ENCODE data around the gene DBX2. TPM values are rescaled to one million over a fixed set of nuclear protein-coding genes. Genes with fewer than 3 reads are reported as not detected.

DBX2 gene
- 0.19 TPM in 1 of 2 replicates, not detected in the other for polyA plus RNA-seq

DNA sequence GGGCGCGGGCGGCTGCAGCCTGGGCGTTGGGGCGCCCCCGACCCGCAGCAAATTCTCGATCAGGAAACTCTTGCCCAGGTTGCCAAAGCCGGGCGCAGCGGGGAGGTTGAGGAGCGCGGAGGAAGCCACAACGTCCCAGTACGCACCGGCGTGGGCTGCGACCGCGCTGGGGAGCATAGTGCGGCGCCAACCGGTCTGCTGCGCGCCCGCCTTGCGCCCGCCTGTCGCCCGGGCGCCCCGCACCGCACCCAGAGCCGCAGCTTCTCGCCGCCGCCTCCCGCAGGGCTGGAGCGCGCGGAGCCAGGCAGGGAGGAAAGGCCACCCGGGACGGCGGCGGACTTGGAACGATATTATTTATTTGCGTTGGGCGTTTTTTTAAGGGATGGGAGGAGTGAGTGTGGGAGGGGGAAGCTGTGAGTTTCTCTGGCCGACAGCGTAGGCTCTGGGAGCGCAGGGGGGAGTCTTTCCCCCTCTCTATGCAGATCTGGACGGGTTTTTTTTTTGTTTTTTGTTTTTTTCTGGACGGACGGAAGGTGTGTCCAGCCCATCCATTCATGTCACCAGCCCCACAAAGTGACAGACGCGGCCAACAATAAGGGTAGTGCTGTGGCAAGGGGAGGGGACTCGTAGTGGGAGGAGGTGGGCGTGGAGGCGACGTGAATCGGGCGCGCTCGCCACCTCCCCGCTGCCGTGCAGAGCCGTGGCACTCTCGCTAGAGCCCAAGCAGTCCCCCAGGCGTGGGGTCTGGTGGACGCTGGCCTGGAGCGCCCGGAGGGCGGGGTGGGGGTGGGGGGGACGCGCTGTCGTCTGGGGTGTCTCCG is at the start of gene DBX2:
Gene DBX2, minus strand, starts transcription at position 349 of the 821 bp plus-strand sequence. Its CDS starts 172 bp downstream, at position 177.

Other genes starting within 250 kb of the DBX2 start
- 223 and 250 TPM in 2 replicates for gene NELL2, start 174.8 kb downstream of the DBX2 start, polyA plus RNA-seq
- 2.7 and 5.4 TPM in 2 replicates for gene ANO6, start 165.0 kb upstream of the DBX2 start, polyA plus RNA-seq